ENCODE results near the gene RRM1.

Gene RRM1

GRCh38 chr11:4187055-4187988 lies 92.7 kb downstream of the RRM1 start:
- peak; percentile 79 to 86 (median 82) for DNase-seq
